HG03060 (cell line): ENCODE data around the gene RASAL1.
"Not testable (repeated sequence)": the region's sequence is repeated elsewhere in the genome, so short reads cannot be mapped to it uniquely, and the experiment has no call there.

Source experiments
- ATAC-seq: cut with Tn5 transposase; IDR thresholded peaks from one replicate; pipeline ENCODE4 v1.9.1; 2021; ENCODE audit warnings: low read depth, moderate number of reproducible peaks; ENCODE audit not compliant: unreplicated experiment

Gene RASAL1

DNA sequence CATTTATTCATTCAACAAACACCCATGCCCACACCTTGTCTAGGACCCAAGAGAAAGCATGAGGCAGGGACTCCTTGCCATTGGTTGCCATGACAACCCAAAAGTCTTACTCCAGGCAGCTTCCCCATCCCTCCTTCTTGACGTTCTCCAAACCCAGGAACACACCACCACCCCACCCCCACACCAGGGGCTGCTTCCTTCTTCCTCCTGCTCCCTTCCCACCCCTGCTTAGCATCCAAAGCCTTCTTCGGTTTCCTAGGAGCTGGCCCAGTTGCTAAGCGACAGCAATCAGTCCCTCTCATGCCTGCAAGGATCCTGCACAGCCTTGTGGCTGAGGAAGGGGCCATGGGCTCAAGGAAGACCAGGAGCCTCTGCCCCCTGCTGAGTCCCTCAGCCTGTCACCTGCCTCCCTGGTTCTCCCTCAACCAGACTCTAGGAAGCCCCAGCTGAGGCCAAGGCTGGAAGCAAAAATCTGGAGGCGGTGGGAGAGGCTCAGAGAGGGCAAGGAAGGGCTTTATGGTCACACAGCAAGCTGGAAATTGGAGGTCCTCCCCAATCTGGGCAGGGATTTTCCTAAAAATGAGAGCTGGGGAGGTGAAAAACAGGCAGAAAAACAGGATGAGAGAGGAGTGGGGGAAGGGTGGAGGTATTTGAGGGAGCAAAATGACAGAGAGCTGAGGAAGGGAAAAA is 15.4 kb downstream of the RASAL1 start:
- ATAC-seq: no peak

- no peak for ATAC-seq
Measured at GRCh38 chr12:113118142-113118541, 17.4 kb downstream of the RASAL1 start.

- ATAC-seq: not testable (repeated sequence)
Measured at GRCh38 chr12:113117684-113118083, 17.9 kb downstream of the RASAL1 start.

DNA sequence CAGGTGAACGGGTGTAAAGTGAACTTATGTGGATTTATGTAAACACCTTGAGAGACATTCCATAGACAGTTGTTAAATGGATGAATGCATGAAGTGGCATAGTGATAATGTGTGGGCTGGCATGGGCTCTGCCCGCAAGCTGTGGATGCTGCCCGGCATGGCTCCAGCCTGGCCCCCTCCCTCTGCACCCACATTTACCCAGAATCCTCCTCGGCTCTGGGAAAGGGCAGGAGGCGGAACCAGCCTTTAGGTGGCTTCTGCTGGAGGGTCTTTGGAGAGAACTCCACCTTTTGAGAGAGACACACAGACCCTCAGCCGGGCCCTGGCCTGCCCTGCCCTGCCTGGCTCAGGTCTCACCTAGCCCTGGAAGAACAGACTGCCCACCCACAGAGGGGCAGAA is 18.7 kb downstream of the RASAL1 start:
- ATAC-seq: no peak

GRCh38 chr12:113115455-113116126 is 20.0 kb downstream of the RASAL1 start:
- ATAC-seq: no peak

DNA sequence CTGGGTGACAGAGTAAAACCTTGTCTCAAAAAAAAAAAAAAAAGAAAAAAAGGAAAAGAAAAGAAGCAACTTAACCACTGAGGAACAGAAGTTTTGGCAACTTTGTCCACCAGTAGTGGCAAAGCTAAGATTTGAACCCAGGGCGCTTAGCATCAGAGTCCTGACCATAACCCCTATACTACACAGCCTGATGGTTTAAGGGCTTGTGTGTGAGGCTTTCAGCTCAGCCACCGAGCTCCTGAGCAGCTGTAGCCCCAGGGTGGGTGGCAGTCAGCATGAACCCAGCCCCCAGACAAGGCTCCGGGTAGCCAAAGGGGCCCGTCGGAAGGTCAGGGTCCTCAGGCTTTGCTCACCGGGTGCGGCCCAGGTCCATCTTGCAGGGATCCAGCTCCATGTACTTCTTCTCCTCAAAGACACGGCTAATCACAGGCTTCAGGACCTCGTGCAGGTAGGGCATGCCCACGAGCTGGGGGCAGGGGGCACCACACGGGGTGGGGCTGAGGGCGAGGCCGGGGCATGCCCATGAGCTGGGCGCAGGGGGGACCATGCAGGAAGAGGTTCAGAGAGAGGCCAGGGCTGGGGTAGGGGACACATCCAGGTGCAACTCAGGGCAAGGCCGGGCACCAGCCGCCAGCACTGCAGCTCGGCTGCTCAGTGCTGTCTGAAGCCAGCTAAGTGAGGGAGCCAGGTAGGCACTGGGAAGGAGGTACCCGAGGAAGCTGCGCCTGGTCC is 20.9 kb downstream of the RASAL1 start:
- ATAC-seq: no peak

GRCh38 chr12:113113397-113113796 is 22.2 kb downstream of the RASAL1 start:
- no peak for ATAC-seq

GRCh38 chr12:113112043-113112899 is 23.3 kb downstream of the RASAL1 start:
- ATAC-seq: no peak

- ATAC-seq: no peak
Measured at GRCh38 chr12:113111247-113111646, 24.3 kb downstream of the RASAL1 start.

GRCh38 chr12:113109872-113110599 is 25.5 kb downstream of the RASAL1 start:
- ATAC-seq: no peak

DNA sequence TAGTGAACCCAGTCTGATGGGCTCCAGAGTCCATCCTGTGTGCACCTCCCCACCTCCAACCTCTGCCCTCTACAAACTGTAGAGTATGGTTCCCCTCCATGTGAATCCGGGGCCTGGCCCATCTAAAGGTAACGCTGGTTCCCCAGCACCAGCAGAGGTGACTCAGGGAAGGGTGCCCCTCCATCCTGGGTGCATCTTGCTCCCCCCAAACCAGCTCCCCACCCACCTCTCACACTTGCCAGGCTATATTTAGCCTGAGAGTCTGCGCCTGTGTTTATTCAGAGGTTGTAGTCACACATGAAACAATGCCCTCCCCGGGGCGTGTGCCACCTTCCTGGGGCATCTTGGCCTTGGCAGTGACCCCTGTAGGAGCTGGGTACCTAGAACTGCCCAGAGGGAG is 26.2 kb downstream of the RASAL1 start:
- ATAC-seq: no peak

GRCh38 chr12:113108308-113108707 is 27.3 kb downstream of the RASAL1 start:
- no peak for ATAC-seq

DNA sequence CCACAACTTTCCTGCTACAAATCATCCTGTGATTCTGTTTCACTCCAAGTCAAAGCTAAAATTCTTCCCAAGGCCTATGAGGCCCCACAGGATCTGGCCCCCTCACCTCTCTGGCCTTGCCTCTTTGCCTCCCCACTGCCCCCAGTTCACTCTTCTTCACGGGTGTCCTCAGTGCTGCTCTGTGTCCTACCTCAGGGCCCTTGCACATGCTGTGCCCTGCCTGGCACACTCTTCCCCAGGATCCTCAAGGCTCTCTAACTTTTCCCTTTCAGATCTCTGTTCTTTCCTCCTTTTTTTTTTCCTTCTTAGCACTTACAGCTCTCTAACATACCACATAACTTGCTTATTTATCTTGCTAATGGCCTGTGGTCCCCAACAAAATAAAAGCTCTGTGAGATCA is 29.2 kb downstream of the RASAL1 start:
- ATAC-seq: no peak

- no peak for ATAC-seq
Measured at GRCh38 chr12:113105606-113106271, 29.8 kb downstream of the RASAL1 start.

DNA sequence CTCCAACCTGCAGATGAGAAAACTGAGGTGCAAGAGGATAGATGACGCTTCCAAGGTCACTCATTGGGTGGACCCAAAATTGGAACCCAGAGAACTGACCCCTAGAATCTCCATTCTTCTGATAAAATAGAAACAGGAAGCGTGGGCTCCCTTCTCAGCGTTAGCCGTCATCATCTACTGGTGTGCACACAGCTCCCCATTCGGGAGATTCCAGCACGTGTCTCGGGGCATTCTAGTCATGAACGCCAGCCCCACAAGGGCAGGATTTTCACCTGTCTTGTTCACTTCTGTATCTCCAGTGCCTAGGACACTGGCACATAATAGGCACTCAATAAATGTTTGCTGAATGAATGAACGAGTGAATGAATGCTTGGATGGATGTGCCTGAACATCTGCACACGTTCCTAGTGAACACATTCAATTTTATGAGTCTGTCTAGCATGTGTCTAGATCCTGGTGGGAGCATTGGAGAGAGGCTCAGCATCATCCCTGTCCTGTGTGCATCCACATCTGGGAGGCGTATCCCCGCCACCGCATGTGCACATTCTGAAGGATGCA is 30.5 kb downstream of the RASAL1 start:
- ATAC-seq: no peak

DNA sequence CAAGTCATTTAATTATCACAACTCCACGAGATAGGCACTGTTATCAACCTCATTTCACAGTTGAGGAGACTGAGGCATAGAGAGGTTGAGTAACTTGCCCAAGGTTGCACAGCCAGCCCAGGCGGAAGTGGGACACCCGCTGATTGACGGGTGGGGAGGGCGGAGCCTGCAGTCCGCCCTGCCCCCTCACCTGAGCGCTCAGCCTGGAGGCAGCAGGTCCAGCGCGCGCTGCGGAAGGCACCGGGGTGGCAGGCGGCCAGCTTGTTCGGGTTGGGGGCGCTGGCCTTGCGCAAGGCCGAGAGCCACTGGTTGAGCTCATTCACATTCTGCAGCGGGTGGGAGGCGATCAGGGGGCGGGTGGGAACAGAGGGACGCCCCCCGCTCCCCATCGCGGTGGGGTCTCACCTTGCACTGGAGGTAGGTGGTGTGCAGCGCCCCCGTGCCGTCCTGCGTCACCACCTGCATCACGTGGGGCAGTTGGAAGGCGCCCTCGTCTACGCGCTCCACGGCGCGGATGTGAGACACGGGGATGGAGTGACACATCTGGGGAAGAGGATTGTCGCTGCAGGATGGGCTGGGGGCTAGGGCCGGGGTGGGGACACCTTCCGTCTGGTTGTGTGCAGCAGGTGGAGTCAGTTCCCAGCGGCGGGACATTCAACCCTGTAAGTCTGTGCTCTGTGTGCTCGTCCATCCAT is 31.7 kb downstream of the RASAL1 start:
- no peak for ATAC-seq

- ATAC-seq: no peak
Measured at GRCh38 chr12:113102811-113103210, 32.8 kb downstream of the RASAL1 start.

GRCh38 chr12:113101751-113102150 is 33.8 kb downstream of the RASAL1 start:
- ATAC-seq: no peak

- no peak for ATAC-seq
Measured at GRCh38 chr12:113099764-113100163, 35.8 kb downstream of the RASAL1 start.
